Activated CD8-positive, alpha-beta memory T cell treated with anti-CD3 and anti-CD28 coated beads, Interleukin-2, amount 50 U/mL, for 1 hour (primary cell): ENCODE results near the gene SMR3A.

Experiments
- DNase-seq: peaks from one replicate; pipeline ENCODE4 v3.0.0-alpha.2; 2020; ENCODE audit errors: extremely low read depth

The SMR3A gene

DNA sequence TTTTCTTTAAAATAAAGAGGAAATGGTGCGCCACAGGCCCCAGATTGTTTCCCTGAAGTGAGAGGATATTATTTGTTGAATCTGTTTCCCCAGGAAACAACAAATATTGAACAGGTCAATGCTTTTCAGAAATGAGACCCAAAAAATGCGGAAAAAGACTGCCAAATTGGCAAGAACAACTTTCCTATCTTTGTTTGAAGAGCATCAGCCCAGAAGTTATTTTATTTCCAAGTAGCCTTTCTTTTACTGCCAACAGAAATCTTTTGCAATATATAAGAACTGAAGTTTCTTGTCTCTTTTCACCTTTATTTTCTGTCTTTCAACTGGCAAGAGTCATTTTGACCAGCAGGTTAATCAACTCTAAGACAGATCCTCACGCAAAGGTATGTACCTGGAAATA is at the start of gene SMR3A:
Gene SMR3A (plus strand): TSS at position 301 of the 400 bp plus-strand sequence. CDS start 1,356 bp downstream, outside the sequence.
- DNase-seq, result no peak

DNA sequence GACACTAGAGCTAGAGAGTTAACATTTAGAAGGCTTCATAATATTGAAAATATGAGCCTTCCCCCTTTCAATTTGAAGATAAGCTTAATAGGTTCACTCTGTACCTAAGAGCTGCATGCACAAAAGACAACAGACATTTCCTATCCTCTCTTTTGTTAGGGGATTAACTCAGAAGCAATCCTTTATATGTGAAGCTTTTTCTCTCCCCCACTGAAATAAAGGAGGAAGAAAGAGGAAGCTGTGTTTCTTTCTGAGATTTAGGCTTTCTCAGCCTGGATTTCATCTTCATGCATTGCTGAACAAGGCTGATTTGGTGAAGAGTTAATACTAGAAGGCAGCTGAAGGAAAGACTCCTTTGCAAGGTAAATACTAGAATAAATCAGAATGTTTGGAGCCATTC is 46.8 kb upstream of the SMR3A start:
- DNase-seq, result no peak

DNA sequence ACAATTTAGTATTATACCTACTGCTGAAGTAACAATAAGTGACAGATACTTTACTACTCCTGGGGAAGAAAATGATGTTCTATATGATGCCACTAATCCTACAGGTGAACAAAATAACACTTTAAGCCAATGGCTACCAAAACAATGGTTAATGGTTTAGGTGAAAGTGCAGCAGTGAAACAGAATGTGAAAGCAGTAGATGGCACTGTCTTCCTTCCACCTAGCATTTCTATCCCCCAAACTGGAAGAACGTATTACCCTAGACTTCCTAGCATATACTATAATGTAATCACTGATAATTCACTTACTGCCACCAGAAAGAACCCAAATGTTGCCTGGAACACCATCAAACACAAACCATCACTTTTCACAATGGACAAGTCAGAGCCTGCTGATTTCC is 44.6 kb upstream of the SMR3A start:
- no peak for DNase-seq

DNA sequence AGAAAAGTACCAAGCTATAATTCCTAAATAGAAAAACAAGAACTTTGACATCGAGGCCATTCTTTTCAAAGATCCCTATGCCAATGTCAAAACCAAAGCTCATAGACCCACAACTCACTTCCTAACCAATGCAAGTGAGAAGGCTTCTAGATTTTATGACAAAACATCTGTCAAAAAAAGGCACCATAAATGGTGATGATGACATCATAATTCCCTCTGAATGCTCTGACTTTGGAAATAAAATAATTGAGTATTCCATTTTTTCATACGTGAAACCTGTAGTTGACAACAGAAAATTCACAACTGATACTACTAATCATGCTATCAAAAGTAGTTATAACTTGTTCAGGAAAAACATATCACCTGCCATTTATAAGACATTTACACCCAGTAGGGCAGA is 34.5 kb upstream of the SMR3A start:
- no peak for DNase-seq

DNA sequence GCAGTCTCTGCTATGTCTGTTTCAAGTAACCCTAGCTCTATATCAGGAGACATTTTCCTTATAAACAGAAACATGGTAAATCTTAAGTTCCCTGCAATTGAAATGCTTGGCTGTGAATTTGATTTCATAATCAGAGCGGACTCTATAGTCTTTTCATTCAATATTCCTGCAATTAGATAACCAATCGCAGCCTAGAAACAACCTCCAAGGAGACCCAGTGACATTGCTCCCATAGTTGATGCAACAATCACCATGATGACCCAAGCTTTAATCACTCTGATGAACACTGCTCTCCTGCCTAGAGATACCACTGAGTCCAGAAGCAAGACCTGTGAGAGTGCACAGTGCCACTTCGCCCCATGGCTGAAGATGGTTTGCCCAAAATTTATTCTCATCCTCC is 25.9 kb upstream of the SMR3A start, which contains the start of gene CABS1:
Gene CABS1 (plus strand): TSS at position 301 of the 400 bp plus-strand sequence. CDS start 59 bp downstream, at position 360.
- no peak for DNase-seq

DNA sequence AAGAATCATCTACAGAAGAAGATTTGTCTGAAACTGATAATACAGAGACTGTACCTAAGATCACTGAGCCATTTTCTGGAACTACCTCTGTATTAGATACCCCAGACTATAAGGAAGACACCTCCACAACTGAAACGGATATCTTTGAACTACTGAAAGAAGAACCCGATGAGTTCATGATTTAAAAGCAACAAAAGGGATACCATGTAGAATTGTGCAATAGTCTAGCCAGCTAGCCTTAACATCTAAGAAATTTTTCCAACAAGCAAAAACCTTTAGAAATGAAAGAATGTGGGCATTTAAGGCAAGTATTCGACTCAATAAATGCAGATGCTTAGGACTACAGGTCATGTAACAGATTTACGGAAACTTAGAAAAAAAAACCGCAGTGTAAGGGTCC is 24.5 kb upstream of the SMR3A start:
- no peak for DNase-seq

DNA sequence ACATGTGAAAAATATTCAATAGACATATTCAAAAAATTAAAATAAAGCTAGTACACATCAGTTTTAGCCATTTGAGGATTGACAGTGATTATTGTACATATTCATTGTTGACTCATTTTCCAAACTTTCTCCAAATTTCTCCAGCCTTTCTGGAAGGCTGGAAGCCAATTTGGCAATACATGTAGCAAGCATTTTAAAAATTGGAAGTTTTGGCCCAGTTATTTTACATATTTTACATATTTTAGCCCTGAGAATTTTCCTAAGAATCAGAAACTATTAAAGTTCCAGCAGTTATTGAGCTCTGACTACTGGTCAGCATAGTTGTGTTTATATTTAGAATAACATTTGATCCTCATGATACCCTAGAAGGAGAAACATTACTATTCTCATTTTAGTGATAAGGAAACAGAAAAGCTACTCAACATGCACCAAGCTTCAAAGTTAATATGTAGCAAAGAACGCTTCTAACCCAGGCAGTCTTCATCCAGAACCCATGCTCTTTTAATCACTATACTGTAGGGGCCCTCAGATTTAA is 22.6 kb upstream of the SMR3A start:
- no peak for DNase-seq

DNA sequence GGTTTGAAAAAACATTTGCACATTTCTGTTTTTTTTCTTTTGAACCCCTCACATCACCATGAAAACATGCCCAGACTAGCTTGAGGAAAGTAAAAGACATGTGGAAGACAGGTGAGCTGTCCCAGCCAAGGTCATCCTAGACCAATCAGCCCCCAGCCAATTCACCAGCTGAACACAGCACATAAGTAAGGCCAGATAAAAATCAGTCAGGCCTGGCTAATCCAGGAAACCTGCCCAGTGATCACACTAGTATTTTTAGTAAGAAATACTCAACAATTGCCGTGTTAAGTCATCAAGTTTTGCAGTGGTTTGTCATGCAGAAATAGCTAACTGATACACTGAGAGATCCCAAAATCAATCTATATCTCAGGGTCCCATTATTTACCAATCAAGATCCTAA is 4.4 kb upstream of the SMR3A start:
- DNase-seq, result no peak

DNA sequence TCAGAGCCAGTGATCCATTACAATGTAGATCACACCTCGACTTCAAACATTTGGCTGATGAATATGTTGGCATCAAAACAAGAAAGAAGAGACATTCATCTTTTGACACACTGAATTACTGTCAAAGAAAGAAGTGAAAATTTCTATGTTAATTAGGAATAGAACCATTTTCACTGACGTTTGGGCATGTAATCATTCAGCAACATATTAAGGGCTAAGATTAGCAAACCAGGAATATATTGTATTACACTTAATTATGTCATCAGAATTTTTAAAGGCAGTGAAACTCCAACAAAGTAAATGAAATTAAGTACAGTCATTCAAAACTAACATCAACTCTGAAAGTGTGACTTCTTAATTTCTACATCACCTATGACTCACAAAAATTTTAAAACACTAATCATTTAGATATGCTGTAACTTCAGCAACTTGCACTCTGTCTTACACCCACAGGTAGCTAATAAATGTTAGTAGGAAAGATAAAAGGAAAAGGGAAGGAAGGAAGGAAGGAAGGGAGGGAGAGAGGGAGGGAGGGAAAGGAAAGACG is 1.4 kb upstream of the SMR3A start:
- no peak for DNase-seq

DNA sequence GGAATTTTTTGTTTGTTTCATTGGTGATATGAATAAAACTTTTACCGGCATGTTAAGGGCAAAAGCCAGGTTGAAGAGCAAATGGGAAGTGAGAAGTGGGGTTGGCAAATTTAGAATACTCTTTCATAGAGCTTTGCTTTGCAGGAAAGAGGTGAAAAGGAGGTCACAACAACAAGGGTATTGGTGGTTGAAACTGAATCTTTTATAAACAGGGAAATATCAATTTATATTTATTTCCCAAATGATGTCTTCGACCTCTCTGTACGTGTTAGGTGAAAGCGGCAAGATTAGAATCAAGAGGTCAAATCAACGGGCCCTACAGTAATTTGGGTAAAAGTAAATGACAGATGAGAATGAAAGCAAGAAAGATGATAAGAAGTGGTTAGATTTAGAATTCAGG is 3.4 kb downstream of the SMR3A start:
- no peak for DNase-seq

DNA sequence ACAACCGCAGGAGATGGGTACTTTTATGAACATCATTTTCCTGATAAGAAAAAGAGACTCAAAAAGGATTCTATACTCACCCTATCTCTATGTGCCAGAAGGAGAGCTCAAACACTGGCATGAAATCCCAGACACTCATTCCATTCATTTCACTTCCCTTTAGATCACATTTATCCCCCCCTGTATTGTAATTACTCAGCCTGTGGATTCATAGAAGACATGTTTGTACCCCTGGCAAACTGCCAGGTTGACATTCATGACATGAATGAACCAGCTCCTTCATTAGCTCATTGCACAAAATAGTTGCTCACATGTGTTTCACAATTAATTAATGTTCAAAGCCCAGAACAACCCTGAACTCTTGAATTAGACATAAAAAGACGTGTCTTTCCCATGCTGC is 4.9 kb downstream of the SMR3A start:
- DNase-seq, result no peak

DNA sequence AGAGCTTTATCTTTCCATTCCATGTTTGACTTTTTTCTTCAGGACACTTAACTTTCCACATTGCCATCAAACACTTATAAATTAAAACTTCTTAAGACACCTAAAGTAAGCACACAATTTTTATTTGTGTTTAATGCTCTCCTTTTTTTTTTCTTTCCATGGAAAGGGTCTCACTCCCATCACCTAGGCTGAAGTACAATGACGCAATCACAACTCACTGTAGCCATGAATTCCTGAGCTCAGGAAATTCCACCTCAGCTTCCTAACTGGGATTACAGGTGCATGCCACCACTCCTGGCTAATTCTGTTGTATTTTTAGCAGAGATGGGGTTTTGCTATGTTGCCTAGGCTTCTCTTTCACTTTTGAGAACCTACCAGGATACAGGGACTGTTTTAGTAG is 7.3 kb downstream of the SMR3A start:
- no peak for DNase-seq

DNA sequence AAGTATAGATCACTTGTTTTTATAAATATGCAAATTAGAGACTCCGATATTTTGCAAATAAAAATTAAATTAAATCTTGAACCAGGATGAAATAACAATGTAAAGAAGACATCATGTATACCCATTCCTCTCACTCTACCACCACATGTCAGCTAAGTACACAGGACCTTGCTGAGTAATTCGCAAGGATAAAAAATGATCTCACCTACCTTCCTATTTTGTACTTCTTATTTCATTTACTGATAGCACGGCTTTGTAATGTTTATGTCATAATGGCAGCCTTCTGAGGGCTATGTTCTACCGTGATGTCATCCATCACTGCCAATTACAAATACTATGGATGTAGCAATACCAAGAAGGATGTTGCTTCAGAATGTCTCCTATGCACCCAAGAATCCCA is 11.4 kb downstream of the SMR3A start:
- DNase-seq, result no peak

DNA sequence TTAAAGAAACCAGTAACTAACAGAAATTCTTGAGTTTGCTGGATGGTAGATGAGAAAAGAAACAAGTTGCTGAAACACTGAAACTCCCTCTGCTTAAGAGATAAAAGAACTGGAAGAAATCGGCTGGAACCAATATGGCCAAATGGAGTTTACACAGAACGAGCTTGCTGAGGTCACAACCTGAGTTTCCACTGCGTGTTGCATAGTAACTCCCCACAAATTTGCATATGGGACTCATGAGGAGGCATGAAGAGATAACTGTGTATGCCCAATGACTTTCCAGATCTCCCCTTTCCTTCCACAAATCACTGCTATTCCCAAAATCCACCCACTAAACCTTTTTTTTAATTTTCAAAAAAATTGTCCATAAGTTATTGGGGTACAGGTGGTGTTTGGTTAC is 12.2 kb downstream of the SMR3A start:
- DNase-seq, result no peak

DNA sequence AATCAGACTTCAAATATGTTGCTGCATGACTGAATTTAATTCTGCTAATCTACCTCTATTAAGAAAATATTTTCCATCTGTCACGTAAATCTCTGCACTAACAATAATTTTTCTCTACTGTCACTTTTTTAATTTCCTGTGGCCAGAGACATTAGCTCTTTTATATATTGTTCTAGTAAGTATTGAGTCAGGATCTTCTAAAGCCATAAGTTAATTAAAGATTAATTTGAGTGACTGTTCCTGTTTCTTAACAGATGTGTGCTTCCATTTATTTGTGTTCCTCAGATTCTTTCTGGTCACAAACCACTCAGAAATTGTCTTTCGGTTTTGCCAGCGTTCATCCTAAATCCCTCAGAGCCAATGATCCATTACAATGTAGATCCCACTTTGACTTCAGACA is 20.0 kb downstream of the SMR3A start:
- DNase-seq, result no peak

DNA sequence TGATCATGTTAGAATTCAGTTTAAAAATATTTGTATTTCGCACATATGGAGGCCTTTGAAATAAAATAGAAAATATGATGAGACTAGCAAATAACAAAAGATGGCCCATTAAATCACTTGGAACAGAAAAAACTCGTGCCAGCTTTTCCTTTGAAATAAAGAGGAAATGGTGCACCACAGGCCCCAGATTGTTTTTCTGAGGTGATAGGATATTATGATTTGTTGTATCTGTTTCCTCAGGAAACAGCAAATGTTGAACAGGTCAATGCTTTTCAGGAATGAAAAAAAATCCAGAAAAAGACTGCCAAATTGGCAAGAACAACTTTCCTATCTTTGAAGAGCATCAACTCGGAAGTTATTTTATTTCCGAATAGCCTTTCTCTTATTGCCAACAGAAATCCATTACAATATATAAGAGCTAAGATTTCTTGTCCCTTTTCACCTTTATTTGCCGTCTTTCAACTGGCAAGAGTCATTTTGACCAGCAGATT is 22.2 kb downstream of the SMR3A start, which contains the start of gene SMR3B:
Gene SMR3B (plus strand): TSS at position 441 of the 491 bp plus-strand sequence. CDS start 1,380 bp downstream, outside the sequence.
- DNase-seq, result no peak

DNA sequence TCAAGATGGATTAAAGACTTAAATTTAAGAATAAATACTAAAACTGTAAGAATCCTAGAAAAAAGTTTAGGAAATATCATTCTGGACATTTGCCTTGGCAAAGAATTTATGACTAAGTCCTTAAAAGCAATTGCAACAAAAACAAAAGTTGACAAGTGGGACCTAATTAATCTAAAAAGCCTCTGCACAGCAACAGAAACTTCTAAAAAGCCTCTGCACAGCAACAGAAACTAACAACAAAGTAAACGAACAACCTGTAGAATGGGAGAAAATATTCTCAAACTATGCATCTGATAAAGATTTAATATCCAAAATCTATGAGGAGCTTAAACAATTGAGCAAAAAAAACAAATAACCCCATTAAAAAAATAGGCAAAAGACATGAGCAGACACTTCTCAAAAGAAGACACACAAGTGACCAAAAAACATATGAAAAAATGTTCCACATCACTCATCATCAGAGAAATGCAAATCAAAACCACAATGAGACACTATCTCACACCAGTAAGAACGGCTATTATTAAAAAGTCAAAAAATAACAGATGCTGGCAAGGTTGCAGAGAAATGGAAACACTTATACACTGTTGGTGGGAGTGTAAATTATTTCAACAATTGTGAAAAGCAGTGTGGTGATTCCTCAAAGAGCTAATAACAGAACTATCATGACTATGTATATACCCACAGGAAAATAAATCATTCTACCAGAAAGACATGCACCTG is 31.7 kb downstream of the SMR3A start:
- no peak for DNase-seq

DNA sequence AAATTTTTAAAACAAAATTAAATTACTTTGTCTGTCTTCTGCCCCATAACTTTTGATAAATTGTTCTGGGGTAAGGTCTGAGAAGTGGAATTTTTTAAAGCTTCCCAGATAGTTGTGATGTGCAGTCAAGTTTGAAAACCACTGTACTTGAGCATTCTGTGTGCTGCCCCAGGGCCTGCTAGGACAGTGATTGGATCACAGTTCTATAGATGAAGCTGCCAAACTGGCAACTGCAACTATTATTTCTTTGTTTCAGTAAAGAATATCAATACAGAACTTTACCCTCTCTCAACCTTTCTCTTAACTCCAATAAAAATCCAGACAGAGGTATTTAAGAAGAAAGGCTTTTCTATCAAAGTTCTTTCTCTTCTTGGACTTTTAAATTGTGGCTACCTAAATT is 37.0 kb downstream of the SMR3A start, which contains the start of gene OPRPN:
Gene OPRPN (plus strand): TSS at position 361 of the 400 bp plus-strand sequence. CDS start 1,346 bp downstream, outside the sequence.
- no peak for DNase-seq

DNA sequence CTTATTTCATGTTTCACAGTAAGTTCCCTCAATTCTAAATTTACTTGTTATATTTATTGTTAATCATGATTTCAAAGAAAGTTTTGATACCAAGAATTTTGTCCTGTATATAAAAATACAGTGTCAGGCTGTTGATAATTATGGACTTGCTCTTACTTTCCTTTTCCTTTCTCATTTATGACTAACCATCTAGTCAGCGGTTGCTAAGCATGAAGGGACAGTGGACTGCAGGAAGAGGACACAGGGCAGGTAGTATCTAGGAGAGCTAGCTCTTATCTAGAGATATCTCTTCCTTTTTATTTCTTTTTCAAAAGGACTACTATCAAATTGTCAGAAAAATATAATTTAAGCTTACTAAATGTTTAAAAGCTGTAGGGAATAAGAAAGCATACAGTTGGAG is 38.8 kb downstream of the SMR3A start:
- DNase-seq, result no peak

DNA sequence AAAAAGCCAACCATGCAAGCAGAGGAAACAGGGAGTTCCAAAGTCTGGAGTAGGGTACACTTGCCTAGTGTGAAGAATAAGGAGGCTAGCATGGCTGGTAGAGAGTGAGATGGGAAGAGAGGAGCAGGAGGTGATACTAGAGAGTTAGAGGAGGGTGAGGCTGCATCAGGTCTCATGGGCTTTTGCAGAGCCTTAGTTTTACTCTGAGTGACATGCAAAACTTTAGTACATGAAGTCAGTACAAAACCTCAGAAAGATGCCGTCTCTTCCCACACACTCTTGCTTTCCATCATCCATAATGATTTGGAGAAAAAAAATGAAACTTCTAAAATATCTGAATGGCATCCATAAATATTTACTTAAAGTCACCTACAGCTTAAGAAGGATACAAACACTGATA is 42.2 kb downstream of the SMR3A start:
- no peak for DNase-seq

DNA sequence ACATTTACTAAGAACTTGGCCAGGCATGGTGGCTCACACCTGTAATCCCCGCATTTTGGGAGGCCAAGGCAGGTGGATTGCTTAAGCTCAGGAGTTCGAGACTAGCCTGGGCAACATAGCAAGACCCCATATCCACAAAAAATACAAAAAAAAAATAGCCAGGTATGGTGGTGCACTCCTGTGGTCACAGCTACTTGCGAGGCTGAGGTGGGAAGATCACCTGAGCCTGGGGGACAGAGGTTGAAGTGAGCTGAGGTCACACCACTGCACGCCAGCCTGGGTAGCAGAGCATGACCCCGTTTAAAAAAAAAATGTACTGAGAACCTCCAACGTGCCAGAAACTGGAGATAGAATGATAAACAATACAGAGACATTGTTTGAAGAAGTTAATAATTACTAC is 45.2 kb downstream of the SMR3A start:
- no peak for DNase-seq
